Measurements from ENCODE around the gene ELFN2. TPM values are rescaled to one million over a fixed set of nuclear protein-coding genes. Genes with fewer than 3 reads are reported as not detected.
A peak's percentile ranks its signal among the peaks of the same experiment; 100 is the strongest.

ELFN2 gene
- total RNA-seq, 1 donor from 2014 or later = 0.26 TPM

DNA sequence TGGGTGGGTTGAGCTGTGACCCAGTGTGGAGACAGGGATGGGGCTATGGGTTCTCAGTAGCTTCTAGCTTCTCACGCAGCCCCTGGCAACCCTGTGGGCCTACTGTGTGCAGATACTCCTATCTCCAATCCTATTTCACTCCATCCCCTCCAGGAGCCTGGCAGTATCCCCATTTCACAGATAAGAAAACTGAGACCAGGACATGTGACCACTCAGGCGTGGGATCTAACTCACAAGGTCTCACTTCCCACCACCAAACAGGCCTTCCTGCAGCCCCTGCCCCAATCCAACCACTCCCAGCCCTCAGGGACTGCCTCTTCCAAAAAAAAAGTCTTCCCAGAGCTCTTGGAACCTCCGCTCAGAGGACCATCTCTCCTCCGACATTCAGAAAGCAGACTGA, 15.6 kb downstream of the ELFN2 start:
- DNase-seq (ENCODE audit: low read depth) (no peak), FAIRE-seq (no peak)
- TF ChIP-seq, protein P1, sequence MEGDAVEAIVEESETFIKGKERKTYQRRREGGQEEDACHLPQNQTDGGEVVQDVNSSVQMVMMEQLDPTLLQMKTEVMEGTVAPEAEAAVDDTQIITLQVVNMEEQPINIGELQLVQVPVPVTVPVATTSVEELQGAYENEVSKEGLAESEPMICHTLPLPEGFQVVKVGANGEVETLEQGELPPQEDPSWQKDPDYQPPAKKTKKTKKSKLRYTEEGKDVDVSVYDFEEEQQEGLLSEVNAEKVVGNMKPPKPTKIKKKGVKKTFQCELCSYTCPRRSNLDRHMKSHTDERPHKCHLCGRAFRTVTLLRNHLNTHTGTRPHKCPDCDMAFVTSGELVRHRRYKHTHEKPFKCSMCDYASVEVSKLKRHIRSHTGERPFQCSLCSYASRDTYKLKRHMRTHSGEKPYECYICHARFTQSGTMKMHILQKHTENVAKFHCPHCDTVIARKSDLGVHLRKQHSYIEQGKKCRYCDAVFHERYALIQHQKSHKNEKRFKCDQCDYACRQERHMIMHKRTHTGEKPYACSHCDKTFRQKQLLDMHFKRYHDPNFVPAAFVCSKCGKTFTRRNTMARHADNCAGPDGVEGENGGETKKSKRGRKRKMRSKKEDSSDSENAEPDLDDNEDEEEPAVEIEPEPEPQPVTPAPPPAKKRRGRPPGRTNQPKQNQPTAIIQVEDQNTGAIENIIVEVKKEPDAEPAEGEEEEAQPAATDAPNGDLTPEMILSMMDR (IDR thresholded peaks at IDR 0.05; ENCODE audit: insufficient read depth, low read length, severe bottlenecking) = no peak
- Histone ChIP-seq H3K27me3 (ENCODE audit: control insufficient read depth, insufficient read depth, low read length) (no peaks in the 10 kb centered on the region), H3K4me3 (ENCODE audit: low read depth, low read length) (no peak overlapping the region), H3K36me3 (ENCODE audit: control insufficient read depth, insufficient read depth, low read length) (no peaks in the 10 kb centered on the region)

DNA sequence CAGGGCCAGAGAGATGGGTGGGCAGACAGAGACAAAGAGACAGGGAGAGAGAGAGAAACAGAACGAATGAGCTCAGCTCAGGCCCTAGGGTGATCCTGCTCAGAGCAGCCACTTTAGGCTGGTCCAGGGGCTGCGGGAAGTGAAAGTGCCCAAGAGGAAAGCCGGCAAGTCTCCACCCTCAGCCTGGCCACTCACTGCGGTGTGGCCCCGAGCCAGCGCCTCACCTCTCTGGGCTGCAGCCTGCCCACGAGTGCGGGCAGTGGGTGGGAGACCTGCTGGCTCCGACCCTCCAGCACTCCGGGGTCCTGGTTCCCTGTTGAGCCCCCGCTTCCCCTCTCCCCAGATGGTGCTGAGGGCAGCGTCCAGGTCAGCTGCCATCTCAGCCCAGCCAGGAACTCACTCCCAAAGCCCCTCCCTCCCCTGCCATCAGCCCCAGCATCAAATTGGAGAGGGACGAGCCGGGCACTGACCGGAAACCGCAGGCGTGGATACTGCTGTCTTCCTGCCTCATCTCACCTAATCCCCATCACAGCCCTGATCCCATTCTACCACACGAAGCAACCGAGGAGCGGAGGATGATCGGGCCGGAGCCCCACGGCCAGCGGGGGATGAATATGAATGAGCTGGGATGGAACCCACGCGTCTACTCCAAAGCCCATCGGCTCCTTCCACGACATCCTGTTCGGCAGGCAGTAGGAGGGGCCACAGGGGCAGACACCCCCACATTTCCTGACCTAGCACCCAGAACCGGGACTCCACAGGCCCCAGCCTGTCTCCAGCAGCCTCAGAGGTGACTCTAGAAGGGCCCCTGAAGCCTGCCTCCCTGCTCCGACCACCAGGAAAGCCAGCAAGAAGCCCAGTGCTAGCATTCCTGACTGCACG, 16.9 kb downstream of the ELFN2 start:
- TF ChIP-seq, protein P1 (IDR thresholded peaks at IDR 0.05; ENCODE audit: insufficient read depth, low read length, severe bottlenecking) = no peak
- no peaks in the 10 kb centered on the region for H3K36me3 ChIP-seq (ENCODE audit: control insufficient read depth, insufficient read depth, low read length)
- peak; percentile 27 for DNase-seq (ENCODE audit: low read depth)
- no peaks in the 10 kb centered on the region for H3K27me3 ChIP-seq (ENCODE audit: control insufficient read depth, insufficient read depth, low read length)
- H3K4me3 ChIP-seq (ENCODE audit: low read depth, low read length) = no peak overlapping the region
- FAIRE-seq = peak; percentile 52

DNA sequence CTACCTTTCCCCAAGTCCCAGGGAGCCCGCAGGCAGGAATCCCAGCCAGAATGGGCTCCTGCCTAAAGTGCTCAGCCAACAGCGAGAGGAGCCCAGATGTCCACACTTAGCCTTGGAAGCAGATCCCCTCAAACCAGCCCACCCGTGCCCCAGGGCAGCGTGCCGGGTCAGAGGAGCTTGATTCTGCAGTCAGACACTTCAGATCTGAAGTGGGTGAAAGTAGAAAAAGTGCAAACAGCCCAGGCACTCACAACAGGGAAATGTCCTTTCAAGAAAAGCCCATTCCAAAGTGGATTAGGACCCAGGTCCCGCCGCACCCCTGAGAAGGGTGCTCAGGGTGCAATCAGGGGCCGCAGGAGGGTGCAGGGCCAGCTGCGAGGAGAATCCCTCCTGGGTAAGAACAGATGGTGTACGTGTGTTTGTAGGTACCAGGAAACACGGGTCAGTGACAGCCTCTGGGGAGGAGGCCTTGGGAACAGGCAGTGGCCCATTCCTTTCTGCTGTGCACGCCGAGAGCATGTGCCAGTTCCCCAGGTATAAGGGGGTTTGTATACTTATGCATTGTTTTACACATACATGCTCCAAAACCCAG, 17.7 kb downstream of the ELFN2 start:
- no peak overlapping the region for H3K4me3 ChIP-seq (ENCODE audit: low read depth, low read length)
- no peaks in the 10 kb centered on the region for H3K27me3 ChIP-seq (ENCODE audit: control insufficient read depth, insufficient read depth, low read length)
- DNase-seq (ENCODE audit: low read depth) = no peak
- no peak for FAIRE-seq
- no peaks in the 10 kb centered on the region for H3K36me3 ChIP-seq (ENCODE audit: control insufficient read depth, insufficient read depth, low read length)
- TF ChIP-seq, protein P1 (IDR thresholded peaks at IDR 0.05; ENCODE audit: insufficient read depth, low read length, severe bottlenecking) = no peak

DNA sequence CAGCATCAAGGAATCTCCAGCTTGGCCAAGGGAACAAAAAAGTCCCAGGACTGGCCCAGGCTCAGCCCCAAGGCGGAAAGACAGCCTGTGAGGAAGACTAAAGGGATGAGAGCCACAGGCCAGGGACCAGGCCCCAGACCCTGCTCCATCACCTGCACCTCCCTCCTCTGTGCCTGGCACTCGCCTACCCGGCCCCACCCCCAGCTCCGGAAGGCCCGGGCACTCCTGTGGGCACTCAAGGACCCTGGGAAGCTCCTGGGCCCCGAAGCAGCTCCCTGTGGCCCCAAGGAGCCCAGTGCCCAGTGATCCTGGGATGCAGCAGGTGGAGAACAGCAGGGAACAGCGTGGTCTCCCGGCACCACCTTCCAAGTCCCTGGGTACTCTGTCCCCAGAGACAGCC, 18.2 kb downstream of the ELFN2 start:
- no peak overlapping the region for H3K4me3 ChIP-seq (ENCODE audit: low read depth, low read length)
- TF ChIP-seq, protein P1 (IDR thresholded peaks at IDR 0.05; ENCODE audit: insufficient read depth, low read length, severe bottlenecking) = no peak
- FAIRE-seq (no peak), DNase-seq (ENCODE audit: low read depth) (no peak)
- no peaks in the 10 kb centered on the region for H3K36me3 ChIP-seq (ENCODE audit: control insufficient read depth, insufficient read depth, low read length)
- H3K27me3 ChIP-seq (ENCODE audit: control insufficient read depth, insufficient read depth, low read length) = no peaks in the 10 kb centered on the region

DNA sequence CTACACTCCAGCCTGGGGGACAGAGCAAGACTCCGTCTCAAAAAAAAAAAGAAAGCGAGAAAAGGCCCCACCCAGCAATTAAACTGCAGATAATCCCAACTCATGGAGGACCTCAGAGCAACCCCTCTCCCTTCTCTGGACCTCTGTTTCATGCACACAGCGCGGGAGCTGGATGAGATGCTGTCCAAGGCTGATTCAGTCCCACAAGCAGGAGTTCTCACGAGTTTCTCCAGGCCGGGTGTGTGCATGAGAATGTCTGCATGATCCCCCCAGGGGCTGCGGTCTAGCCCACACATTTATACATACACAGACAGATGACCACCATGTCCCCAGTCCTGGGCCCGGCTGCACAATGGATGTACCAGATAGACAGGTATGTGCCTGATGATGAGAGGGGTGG, 19.4 kb downstream of the ELFN2 start:
- Histone ChIP-seq H3K36me3 (ENCODE audit: control insufficient read depth, insufficient read depth, low read length) (no peaks in the 10 kb centered on the region), H3K27me3 (ENCODE audit: control insufficient read depth, insufficient read depth, low read length) (no peaks in the 10 kb centered on the region)

More for the DNA sequence above, 19.4 kb downstream of the ELFN2 start:
- TF ChIP-seq, protein P1 (IDR thresholded peaks at IDR 0.05; ENCODE audit: insufficient read depth, low read length, severe bottlenecking) = no peak
- no peak for FAIRE-seq
- no peak for DNase-seq (ENCODE audit: low read depth)
- no peak overlapping the region for H3K4me3 ChIP-seq (ENCODE audit: low read depth, low read length)

Data from bronchial epithelial cell (primary cell).